ENCODE results near the gene RAPH1.

The RAPH1 gene

GRCh38 chr2:203476881-203477280, 58.2 kb downstream of the RAPH1 start:
- H3K4me1 ChIP-seq = no peaks in the 10 kb centered on the region
- no peak for TF ChIP-seq CTCF (IDR thresholded peaks at IDR 0.05)
- no peak overlapping the region for H3K4me3 ChIP-seq
- H3K27me3 ChIP-seq = no peaks in the 10 kb centered on the region
- no peak overlapping the region for H3K27ac ChIP-seq
- no peak for DNase-seq
- peaks cover 0 to 13% (median 0%) of the 10 kb centered on the region in 3 donors for H3K36me3 ChIP-seq
- intact Hi-C loops (cut with DNase I; ENCODE audit: low total_unique reads) = no loop called here
- no peaks in the 10 kb centered on the region for H3K9me3 ChIP-seq

GRCh38 chr2:203471323-203471722, 63.8 kb downstream of the RAPH1 start:
- Histone ChIP-seq H3K9me3 (no peaks in the 10 kb centered on the region), H3K4me1 (peaks cover 0 to 17% (median 8%) of the 10 kb centered on the region in 4 donors), H3K27ac (no peak overlapping the region), H3K4me3 (no peak overlapping the region), H3K36me3 (peaks cover 0 to 18% (median 8%) of the 10 kb centered on the region in 3 donors), H3K27me3 (no peaks in the 10 kb centered on the region)
- no peak for DNase-seq
- no peak for TF ChIP-seq CTCF (IDR thresholded peaks at IDR 0.05)
- intact Hi-C loops (cut with DNase I; ENCODE audit: low total_unique reads) = no loop called here

GRCh38 chr2:203470371-203470770, 64.7 kb downstream of the RAPH1 start:
- H3K36me3 ChIP-seq = peaks cover 0 to 18% (median 8%) of the 10 kb centered on the region in 3 donors
- intact Hi-C loops (cut with DNase I; ENCODE audit: low total_unique reads) = no loop called here
- no peaks in the 10 kb centered on the region for H3K27me3 ChIP-seq
- TF ChIP-seq CTCF (IDR thresholded peaks at IDR 0.05) = no peak
- H3K9me3 ChIP-seq = no peaks in the 10 kb centered on the region
- H3K4me1 ChIP-seq = peaks cover 0 to 17% (median 8%) of the 10 kb centered on the region in 4 donors
- H3K27ac ChIP-seq = no peak overlapping the region
- no peak for DNase-seq
- no peak overlapping the region for H3K4me3 ChIP-seq

- DNase-seq = no peak
- Histone ChIP-seq H3K27me3 (no peaks in the 10 kb centered on the region), H3K4me1 (peaks cover 0 to 17% (median 8%) of the 10 kb centered on the region in 4 donors), H3K36me3 (peaks cover 0 to 12% (median 8%) of the 10 kb centered on the region in 3 donors), H3K4me3 (no peak overlapping the region), H3K27ac (no peak overlapping the region), H3K9me3 (no peaks in the 10 kb centered on the region)
- no peak for TF ChIP-seq CTCF (IDR thresholded peaks at IDR 0.05)
- intact Hi-C loops (cut with DNase I; ENCODE audit: low total_unique reads) = loop anchor here (10.0 kb wide), 1 partner anchor 1015 kb away; no protein-coding TSS in a partner anchor
Measured at GRCh38 chr2:203469546-203469945, 65.6 kb downstream of the RAPH1 start.

GRCh38 chr2:203463266-203463678, 71.8 kb downstream of the RAPH1 start:
- H3K4me1 ChIP-seq = peaks cover 0 to 4% (median 0%) of the 10 kb centered on the region in 4 donors
- intact Hi-C loops (cut with DNase I; ENCODE audit: low total_unique reads) = loop anchor here (10.0 kb wide), 1 partner anchor 1008 kb away; no protein-coding TSS in a partner anchor
- H3K27me3 ChIP-seq = no peaks in the 10 kb centered on the region
- no peak overlapping the region for H3K27ac ChIP-seq
- DNase-seq = no peak
- no peak for TF ChIP-seq CTCF (IDR thresholded peaks at IDR 0.05)
- H3K4me3 ChIP-seq = no peak overlapping the region
- peaks cover 10 to 26% (median 25%) of the 10 kb centered on the region in 3 donors for H3K36me3 ChIP-seq
- H3K9me3 ChIP-seq = no peaks in the 10 kb centered on the region

- no peak for TF ChIP-seq CTCF (IDR thresholded peaks at IDR 0.05)
- H3K36me3 ChIP-seq = peaks cover 10 to 34% (median 32%) of the 10 kb centered on the region in 3 donors
- no peak overlapping the region for H3K27ac ChIP-seq
- H3K4me3 ChIP-seq = no peak overlapping the region
- no peaks in the 10 kb centered on the region for H3K9me3 ChIP-seq
- intact Hi-C loops (cut with DNase I; ENCODE audit: low total_unique reads) = loop anchor here (10.0 kb wide), 1 partner anchor 1008 kb away; no protein-coding TSS in a partner anchor
- no peak for DNase-seq
- no peaks in the 10 kb centered on the region for H3K27me3 ChIP-seq
- peaks cover 0 to 4% (median 0%) of the 10 kb centered on the region in 4 donors for H3K4me1 ChIP-seq
Measured at GRCh38 chr2:203462308-203462707, 72.8 kb downstream of the RAPH1 start.

All from tibial artery (tissue), 4 donors.